B cell (primary cell): ENCODE results near the gene P4HA3. TPM values are rescaled to one million over a fixed set of nuclear protein-coding genes. Genes with fewer than 3 reads are reported as not detected.

Experiments used
- ATAC-seq: fragments of 200-7000 bp; cut with Tn5 transposase; one replicate; pipeline ENCODE4 v1.10.0; 2021; ENCODE audit warnings: low read depth, mild to moderate bottlenecking, moderate number of reproducible peaks, moderate library complexity
- CTCF ChIA-PET: fragments of 350-600 bp; sonication (Branson Sonifier 250); formaldehyde crosslinking; loops from one replicate; lab custom pipeline; 2021; ENCODE audit warnings: antibody characterized with exemption, inconsistent platforms; lab: Charles Lee
- POLR2A ChIA-PET: fragments of 350-600 bp; sonication (Branson Sonifier 250); formaldehyde crosslinking; loops from one replicate; lab custom pipeline; 2021; ENCODE audit warnings: antibody characterized with exemption; lab: Charles Lee
- DNase-seq: peaks from one replicate; pipeline ENCODE4 v3.0.0; 2013
- H2AFZ ChIP-seq: 2 replicates; pipeline ENCODE4 v1.6.1; 2012; ENCODE audit warnings: mild to moderate bottlenecking, low read depth, low read length; ENCODE audit not compliant: insufficient read depth, poor library complexity, severe bottlenecking
- H3K27ac ChIP-seq, 2 donors: 1 replicate in 1 of 2; 2 replicates in 1 of 2; pipeline ENCODE4 v1.5.1; 2012 to 2013; ENCODE audit warnings: low read length in 2 of 2, mild to moderate bottlenecking in 2 of 2, moderate library complexity in 1 of 2
- H3K27me3 ChIP-seq, 4 experiments: fragments of 200-600 bp in 1 of 4; sonication (generic) in 1 of 4; replicated peaks in 1 of 4; 1 replicate in 2 of 4; 2 replicates in 2 of 4; pipeline versions ENCODE4 v1.6.1 to v1.7.0; 2013 to 2016; ENCODE audit warnings: low read length in 3 of 4, mild to moderate bottlenecking in 2 of 4, mixed read lengths in 1 of 4, moderate library complexity in 1 of 4; ENCODE audit not compliant: insufficient read depth in 4 of 4, control insufficient read depth in 3 of 4; ENCODE audit errors: control extremely low read depth in 1 of 4
- H3K36me3 ChIP-seq, 2 experiments: replicated peaks in 1 of 2; 1 replicate in 1 of 2; 2 replicates in 1 of 2; pipeline versions ENCODE4 v1.6.1 to v1.7.1; 2013; ENCODE audit warnings: low read length in 1 of 2; ENCODE audit not compliant: insufficient read depth in 2 of 2, control insufficient read depth in 1 of 2; ENCODE audit errors: control extremely low read depth in 1 of 2, extremely low read depth in 1 of 2
- H3K4me1 ChIP-seq, 2 donors: fragments of 200-600 bp in 1 of 2; sonication (generic) in 1 of 2; 1 replicate in 1 of 2; 2 replicates in 1 of 2; pipeline versions ENCODE4 v1.5.1 to v1.6.1; 2013 to 2017; ENCODE audit warnings: low read length in 2 of 2; ENCODE audit not compliant: control insufficient read depth in 2 of 2, insufficient read depth in 2 of 2
- H3K4me2 ChIP-seq: replicated peaks from 2 replicates; pipeline ENCODE3; 2012; ENCODE audit warnings: mild to moderate bottlenecking, low read depth, low read length; ENCODE audit not compliant: poor library complexity, severe bottlenecking
- H3K4me3 ChIP-seq, 5 experiments: fragments of 200-600 bp in 1 of 5; sonication (generic) in 1 of 5; 1 replicate in 3 of 5; 2 replicates in 2 of 5; pipeline versions ENCODE4 v1.5.1 to v1.7.0; 2011 to 2016; ENCODE audit warnings: low read length in 4 of 5, mild to moderate bottlenecking in 4 of 5, low read depth in 2 of 5, control low read depth in 1 of 5, moderate library complexity in 1 of 5; ENCODE audit not compliant: insufficient read depth in 1 of 5; ENCODE audit errors: control extremely low read depth in 1 of 5, extremely low read depth in 1 of 5
- H3K79me2 ChIP-seq: fragments of 200-600 bp; sonication (generic); one replicate; pipeline ENCODE4 v1.6.0; 2016; ENCODE audit warnings: low read length; ENCODE audit not compliant: control insufficient read depth, insufficient read depth
- H3K9ac ChIP-seq: fragments of 200-600 bp; sonication (generic); 2 replicates; pipeline ENCODE4 v1.6.1; 2017; ENCODE audit warnings: mild to moderate bottlenecking, low read length, moderate library complexity
- H3K9me3 ChIP-seq, 3 donors: one replicate each; pipeline versions ENCODE4 v1.6.1 to v1.7.1; 2013; ENCODE audit warnings: low read length in 2 of 3; ENCODE audit not compliant: control insufficient read depth in 2 of 3, insufficient read depth in 1 of 3; ENCODE audit errors: control extremely low read depth in 1 of 3
- H4K20me1 ChIP-seq: 2 replicates; pipeline ENCODE4 v1.6.0; 2012; ENCODE audit warnings: mild to moderate bottlenecking, low read length; ENCODE audit not compliant: insufficient read depth, control insufficient read depth, poor library complexity, severe bottlenecking
- H3K27ac Mint-ChIP-seq: one replicate; pipeline ENCODE4 v1.8.0; 2021; ENCODE audit warnings: mixed read lengths
- H3K27me3 Mint-ChIP-seq: one replicate; pipeline ENCODE4 v1.8.0; 2021; ENCODE audit warnings: mixed read lengths
- H3K4me1 Mint-ChIP-seq: one replicate; pipeline ENCODE4 v1.8.0; 2021; ENCODE audit warnings: mixed read lengths
- H3K4me3 Mint-ChIP-seq: one replicate; pipeline ENCODE4 v1.8.0; 2021; ENCODE audit warnings: mixed read lengths
- H3K9me3 Mint-ChIP-seq: one replicate; pipeline ENCODE4 v1.8.0; 2022; ENCODE audit warnings: mixed read lengths; ENCODE audit not compliant: insufficient read depth
- EZH2 ChIP-seq: IDR thresholded peaks from 2 replicates; pipeline ENCODE4 v1.6.1; 2012; ENCODE audit warnings: borderline replicate concordance, low read depth, mild to moderate bottlenecking, moderate library complexity, low read length; ENCODE audit not compliant: insufficient read depth, poor library complexity, severe bottlenecking
- WGBS: methylation state at CpG from one replicate; pipeline ENCODE4 v1.1.5; 2013; ENCODE audit warnings: missing lambda C conversion rate; ENCODE audit not compliant: insufficient coverage; 5-methylcytosine and 5-hydroxymethylcytosine counted together
- intact Hi-C: fragments of 100-400 bp; cut with micrococcal nuclease; formaldehyde crosslinking; loops from one replicate; pipeline ENCODE4 v1.10.0; 2022
- polyA plus RNA-seq: library from polyadenylated mRNA; depleted of rRNA; stranded (reverse); fragments of >200 nt; gene quantifications from 2 replicates; pipeline ENCODE4 v1.2.3, GENCODE V29; 2012
- total RNA-seq, 2 donors: library from RNA; stranded (reverse); fragments of 120-200 nt in 1 of 2; gene quantifications; 1 replicate in 1 of 2; 2 replicates in 1 of 2; pipeline versions ENCODE4 v1.2.3 to v1.2.4, GENCODE V29; 2013 to 2022
- TF ChIP-seq, protein P1 (sequence below): fragments of 200-600 bp; IDR thresholded peaks from one replicate; pipeline ENCODE4 v1.8.0; 2022; ENCODE audit warnings: antibody characterized with exemption, mild to moderate bottlenecking

Gene P4HA3
- total and polyA plus RNA-seq, 2 donors (not counting 1 experiment from before 2014, with no cell fraction given): not detected

DNA sequence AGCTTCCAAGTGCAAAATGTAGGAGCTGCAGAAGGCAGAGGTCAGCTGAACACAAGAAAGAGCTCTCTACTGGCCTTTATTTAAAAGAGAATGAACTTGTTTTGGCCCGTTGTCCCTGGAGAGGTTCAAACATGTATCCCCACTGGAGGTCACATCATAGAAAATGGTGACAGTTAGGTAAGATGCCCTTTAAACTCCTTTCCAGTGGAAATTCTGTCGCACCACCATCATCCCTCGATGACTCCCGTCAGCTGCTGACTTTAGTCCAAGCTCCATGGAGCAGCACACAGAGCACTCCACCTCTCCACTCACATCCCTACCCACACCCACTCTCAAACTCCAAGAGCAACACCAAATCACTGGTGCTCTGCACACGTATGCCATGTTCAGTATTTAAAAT is 15.2 kb upstream of the P4HA3 start:
- DNase-seq (no peak), ATAC-seq (no peak)
- Histone ChIP-seq H3K4me3 (no peak overlapping the region), H3K36me3 (no peaks in the 10 kb centered on the region), H2AFZ (no peak overlapping the region), H3K27me3 (peaks cover 0 to 4% (median 0%) of the 10 kb centered on the region in 4 experiments), H3K4me2 (no peak overlapping the region), H3K9ac (no peak overlapping the region), H3K9me3 (peaks cover 0 to 6% (median 0%) of the 10 kb centered on the region in 3 donors), H3K4me1 (peaks cover 0 to 3% of the 10 kb centered on the region in 2 donors), H3K27ac (no peak overlapping the region), H3K79me2 (no peaks in the 10 kb centered on the region), H4K20me1 (no peaks in the 10 kb centered on the region)
- no peak overlapping the region for H3K27ac Mint-ChIP-seq
- intact Hi-C loops: no loop called here
- ChIA-PET POLR2A (no interaction called here), CTCF (interaction anchor here (1.4 kb wide), 1 partner anchor 12 kb away, joined by 3 read pairs; no protein-coding TSS in a partner anchor)
- 97% methylated on average over 3 of the region's 5 CpGs for WGBS
- TF ChIP-seq, protein P1, sequence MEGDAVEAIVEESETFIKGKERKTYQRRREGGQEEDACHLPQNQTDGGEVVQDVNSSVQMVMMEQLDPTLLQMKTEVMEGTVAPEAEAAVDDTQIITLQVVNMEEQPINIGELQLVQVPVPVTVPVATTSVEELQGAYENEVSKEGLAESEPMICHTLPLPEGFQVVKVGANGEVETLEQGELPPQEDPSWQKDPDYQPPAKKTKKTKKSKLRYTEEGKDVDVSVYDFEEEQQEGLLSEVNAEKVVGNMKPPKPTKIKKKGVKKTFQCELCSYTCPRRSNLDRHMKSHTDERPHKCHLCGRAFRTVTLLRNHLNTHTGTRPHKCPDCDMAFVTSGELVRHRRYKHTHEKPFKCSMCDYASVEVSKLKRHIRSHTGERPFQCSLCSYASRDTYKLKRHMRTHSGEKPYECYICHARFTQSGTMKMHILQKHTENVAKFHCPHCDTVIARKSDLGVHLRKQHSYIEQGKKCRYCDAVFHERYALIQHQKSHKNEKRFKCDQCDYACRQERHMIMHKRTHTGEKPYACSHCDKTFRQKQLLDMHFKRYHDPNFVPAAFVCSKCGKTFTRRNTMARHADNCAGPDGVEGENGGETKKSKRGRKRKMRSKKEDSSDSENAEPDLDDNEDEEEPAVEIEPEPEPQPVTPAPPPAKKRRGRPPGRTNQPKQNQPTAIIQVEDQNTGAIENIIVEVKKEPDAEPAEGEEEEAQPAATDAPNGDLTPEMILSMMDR: no peak
- TF ChIP-seq EZH2: no peak
- no peaks in the 10 kb centered on the region for H3K9me3 Mint-ChIP-seq
- H3K4me1 Mint-ChIP-seq: peaks cover 5% of the 10 kb centered on the region
- H3K27me3 Mint-ChIP-seq: peaks cover 12% of the 10 kb centered on the region
- H3K4me3 Mint-ChIP-seq: no peak overlapping the region

DNA sequence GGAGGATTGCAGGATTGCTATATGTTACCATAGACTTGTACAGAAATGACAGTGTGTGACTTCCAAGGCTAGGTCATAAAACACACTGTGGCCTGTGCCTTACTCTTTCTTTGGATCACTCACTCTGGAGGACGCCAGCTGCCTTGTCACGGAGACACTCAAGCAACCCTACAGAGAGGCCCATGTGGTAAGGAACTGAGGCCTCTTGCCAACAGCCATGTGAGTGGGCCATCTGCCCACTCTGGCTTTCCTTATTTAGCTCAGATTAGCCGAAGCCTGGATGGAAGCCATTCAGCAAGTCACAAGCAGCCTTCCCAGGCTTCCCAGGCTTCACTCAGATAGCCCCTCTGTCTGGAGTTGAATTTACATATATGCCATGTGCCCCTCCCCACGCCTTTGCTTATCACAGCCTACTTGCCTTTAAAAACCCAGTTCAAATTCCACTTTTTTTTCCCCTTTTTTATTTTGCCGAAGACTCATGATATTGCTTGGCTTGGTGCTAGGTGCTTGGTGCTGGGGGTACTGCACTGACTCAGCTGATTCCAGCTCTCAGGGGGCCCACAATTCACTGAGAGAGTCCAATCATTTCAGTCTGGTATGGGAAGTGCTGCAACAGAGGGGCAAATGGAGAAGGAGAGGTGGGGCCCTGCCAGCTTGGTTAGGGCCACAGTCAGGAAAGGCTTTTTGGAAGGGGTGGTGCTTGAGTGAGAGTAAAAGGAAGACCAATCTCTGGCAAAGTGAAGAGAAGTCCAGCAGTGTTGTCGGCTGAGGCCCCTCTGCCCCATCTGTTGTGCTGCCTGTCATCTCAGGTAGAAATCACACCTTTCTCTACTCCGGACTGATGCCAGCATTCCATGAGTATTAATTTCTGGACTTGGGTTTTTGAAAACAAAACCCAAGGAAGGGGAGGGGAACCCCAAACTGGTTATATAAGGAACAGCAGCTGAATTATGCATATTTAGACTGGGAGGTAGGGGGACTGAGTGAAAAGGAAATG is 14.5 kb upstream of the P4HA3 start:
- TF ChIP-seq, protein P1: no peak
- TF ChIP-seq EZH2: no peak
- H3K4me2 ChIP-seq: no peak overlapping the region
- Mint-ChIP-seq H3K4me1 (peaks cover 5% of the 10 kb centered on the region), H3K27ac (no peak overlapping the region), H3K4me3 (no peak overlapping the region), H3K27me3 (peaks cover 12% of the 10 kb centered on the region), H3K9me3 (no peaks in the 10 kb centered on the region)
- DNase-seq (no peak), ATAC-seq (no peak)
- intact Hi-C loops: no loop called here
- WGBS: 76% methylated on average over 4 of the region's 7 CpGs
- H2AFZ ChIP-seq: no peak overlapping the region
- H3K79me2 ChIP-seq: no peaks in the 10 kb centered on the region
- peaks cover 0 to 6% (median 0%) of the 10 kb centered on the region in 3 donors for H3K9me3 ChIP-seq
- peaks cover 0 to 4% (median 0%) of the 10 kb centered on the region in 4 experiments for H3K27me3 ChIP-seq
- H3K4me3 ChIP-seq: no peak overlapping the region
- H3K36me3 ChIP-seq: no peaks in the 10 kb centered on the region
- ChIA-PET CTCF (interaction anchor here (1.2 to 1.4 kb wide), 2 partner anchors 12 to 26 kb away, joined by 3 read pairs; no protein-coding TSS in a partner anchor), POLR2A (no interaction called here)
- no peak overlapping the region for H3K27ac ChIP-seq
- H3K9ac ChIP-seq: no peak overlapping the region
- peaks cover 0 to 4% of the 10 kb centered on the region in 2 donors for H3K4me1 ChIP-seq
- H4K20me1 ChIP-seq: no peaks in the 10 kb centered on the region
